Daoy (cell line): ENCODE measurements around the gene MINDY4. TPM values are rescaled to one million over a fixed set of nuclear protein-coding genes. Genes with fewer than 3 reads are reported as not detected.
"Not testable (repeated sequence)": the region's sequence is repeated elsewhere in the genome, so short reads cannot be mapped to it uniquely, and the experiment has no call there.

Experiments
- DNase-seq: peaks from one replicate; pipeline ENCODE4 v3.0.0-alpha.2; 2015; ENCODE audit warnings: low read depth
- total RNA-seq: library from RNA; depleted of rRNA; stranded (reverse); fragments of >200 nt; shearing (Covaris generic); gene quantifications from 2 replicates; pipeline ENCODE4 v1.2.3, GENCODE V29; 2014

The MINDY4 gene
- total RNA-seq, 1 experiment from 2014 or later, result 12.1 TPM

- DNase-seq, result peak; percentile 86
These were observed 33.0 kb downstream of the MINDY4 start for GRCh38 chr7:30804078-30804661.

- DNase-seq, result no peak
These were observed 34.0 kb downstream of the MINDY4 start for GRCh38 chr7:30805081-30805691.

DNA sequence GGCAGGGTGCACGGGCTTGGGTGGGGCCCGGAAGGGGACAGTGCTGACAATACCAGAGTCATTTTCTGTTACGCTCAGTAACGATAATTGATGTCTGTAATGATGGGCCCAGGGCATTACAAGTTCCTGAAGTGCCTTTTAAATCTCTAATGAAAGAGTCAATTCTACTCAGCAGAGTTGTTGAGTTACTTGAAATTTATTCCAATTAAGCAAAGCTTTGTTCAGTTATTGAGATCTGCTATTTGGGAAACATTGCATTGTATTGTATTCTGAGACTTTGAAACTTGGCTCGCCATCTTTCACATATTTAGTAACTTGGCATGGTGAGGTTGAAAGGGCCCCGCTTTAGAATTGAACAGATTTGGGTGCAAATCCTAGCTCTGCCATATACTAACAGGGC lies 34.7 kb downstream of the MINDY4 start:
- DNase-seq, result no peak

DNA sequence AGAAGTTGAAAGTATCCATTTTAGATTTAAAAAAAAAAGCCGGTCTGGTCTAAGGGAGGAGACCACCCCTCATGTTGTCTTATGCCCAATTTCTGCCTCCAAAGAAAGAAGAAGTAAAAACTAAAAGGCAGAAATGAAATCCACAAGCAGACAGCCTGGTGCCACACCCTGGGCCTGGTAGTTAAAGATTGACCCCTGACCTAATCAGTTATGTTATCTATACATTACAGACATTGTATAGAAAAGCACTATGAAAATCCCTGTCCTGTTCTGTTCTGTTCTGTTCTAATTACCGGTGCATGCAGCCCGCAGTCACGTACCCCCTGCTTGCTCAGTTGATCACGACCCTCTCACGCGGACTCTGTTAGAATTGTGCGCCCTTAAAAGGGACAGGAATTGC lies 36.3 kb downstream of the MINDY4 start:
- not testable (repeated sequence) for DNase-seq

DNA sequence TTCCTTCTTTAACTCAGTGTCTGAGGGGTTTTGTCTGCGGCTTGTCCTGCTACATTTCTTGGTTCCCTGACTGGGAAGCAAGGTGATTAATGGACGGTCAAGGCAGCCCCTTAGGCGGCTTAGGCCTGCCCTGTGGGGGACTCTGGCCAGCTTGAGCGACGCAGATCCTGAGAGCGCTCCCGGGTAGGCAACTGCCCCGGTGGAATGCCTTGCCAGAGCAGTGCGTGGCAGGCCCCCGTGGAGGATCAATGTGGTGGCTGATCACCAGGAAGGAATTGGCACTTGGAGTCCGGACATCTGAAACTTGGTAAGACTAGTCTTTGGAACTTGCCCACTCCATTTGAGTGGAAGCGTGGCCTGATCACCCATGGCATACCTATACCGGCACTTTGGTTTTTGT lies 36.7 kb downstream of the MINDY4 start:
- DNase-seq, result not testable (repeated sequence)

GRCh38 chr7:30810986-30811385 lies 39.8 kb downstream of the MINDY4 start:
- no peak for DNase-seq

DNA sequence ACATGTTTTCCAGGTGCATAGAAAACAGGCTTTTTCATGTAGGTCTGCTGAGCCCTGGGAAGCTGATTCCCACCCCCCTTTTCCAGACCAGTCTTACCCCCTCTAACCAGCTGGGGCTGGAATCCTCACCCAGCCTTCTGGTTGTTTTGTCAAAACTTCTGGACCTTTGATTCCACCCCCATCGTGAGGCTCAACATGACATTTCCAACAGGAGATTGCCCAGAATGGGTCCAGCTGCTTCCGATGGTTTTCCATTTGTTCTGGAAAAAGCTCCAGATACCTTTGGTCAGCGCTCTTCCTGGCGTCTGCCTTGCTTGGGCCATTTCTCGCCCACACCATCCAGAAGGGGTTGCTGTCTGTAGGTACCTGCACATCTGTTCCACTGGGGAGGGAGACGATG lies 41.5 kb downstream of the MINDY4 start:
- no peak for DNase-seq

GRCh38 chr7:30813466-30813865 lies 42.2 kb downstream of the MINDY4 start:
- no peak for DNase-seq

- DNase-seq, result no peak
These were observed 43.6 kb downstream of the MINDY4 start for GRCh38 chr7:30814700-30815387.

DNA sequence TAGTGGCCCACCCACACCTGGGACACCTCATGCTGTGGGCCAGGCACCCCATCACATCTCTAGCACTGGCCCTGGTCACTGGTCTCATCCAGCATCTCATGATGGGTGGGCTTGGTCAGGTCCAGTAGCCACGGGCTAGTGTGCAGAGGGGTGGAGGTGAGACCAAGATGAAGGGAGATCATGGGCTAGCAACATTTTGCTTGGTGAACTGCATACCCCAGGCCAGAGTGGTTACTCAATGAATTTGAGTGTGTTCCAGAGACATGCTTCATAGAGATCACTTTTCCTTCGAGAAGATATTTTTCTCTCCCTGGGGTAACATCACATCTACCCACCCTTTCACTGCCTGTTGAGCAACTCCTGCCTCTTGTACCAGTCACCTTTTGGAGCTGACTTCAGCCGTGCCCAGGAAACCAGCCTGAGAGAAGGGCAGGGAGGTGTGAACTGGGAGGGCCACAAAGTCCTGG lies 44.2 kb downstream of the MINDY4 start:
- no peak for DNase-seq

DNA sequence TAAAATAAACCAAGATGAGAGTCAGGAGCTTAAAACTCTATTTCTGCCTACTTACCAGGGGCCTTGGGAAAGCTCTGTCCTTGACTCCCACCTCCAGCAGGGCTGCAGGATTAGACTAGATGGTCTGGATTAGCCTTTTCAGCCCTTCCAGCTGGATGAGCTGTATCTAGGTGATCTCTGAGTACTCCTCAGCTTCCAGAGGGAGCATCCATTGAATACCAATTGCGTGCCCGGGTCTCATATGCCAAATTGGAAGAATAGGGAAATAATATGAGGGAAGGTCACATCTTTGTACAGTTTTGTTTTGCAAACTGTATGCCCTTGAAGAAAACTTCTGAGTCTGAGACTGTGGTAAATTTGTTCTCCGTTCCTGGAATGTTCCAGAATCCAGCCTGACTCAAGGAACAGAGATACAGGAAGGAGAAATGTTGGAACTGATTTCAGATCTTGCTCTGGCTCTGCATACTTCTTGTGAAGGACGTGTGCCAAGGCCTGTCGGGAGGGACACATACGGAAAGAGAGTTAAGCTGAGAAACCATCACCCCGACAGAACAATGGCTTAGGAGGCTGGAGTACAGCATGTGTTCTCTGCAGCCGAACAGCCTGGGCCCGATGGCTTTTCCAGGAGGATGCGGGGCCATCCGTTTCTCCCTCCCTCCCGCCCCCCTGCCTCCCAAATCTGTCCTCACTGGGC lies 44.9 kb downstream of the MINDY4 start:
- DNase-seq, result no peak

DNA sequence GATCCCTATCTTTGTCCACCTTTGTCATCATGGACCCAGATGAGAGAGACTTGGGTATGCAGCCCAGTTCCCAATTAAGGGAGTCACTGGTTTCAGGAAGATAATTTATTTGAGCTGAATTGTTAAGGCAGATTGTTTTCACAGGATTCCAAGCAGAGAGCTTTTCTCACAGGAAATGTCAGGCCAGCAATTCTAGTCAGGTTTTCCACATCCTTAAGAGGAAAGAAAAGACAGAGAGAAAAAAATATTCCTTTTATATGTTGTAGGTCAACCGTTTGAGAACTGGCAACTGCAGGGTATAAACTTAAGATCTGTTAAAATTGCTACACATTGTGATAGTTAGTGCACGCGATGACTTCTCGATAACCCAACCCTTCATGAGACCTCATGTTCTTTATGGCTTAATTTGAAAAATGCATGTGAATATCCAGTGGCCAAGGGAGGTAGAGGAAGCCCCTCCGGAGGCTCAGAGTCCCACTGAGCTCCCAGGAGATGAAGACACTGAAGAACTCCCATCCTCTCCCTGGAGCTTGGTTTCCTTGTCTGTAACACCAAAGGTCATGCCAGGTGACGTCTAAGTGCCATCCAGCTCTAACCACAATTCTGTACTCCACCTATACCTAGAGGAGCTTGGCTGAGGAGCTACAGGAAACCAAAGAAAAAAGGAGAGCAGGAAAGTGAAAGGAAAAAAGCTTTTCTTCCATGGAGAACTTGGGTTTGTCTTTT lies 45.6 kb downstream of the MINDY4 start:
- no peak for DNase-seq

GRCh38 chr7:30817371-30817767 lies 46.2 kb downstream of the MINDY4 start:
- DNase-seq, result peak; percentile 36

GRCh38 chr7:30824821-30825720 lies 53.9 kb downstream of the MINDY4 start:
- DNase-seq, result no peak

- no peak for DNase-seq
These were observed 55.0 kb downstream of the MINDY4 start for GRCh38 chr7:30826181-30826580.

DNA sequence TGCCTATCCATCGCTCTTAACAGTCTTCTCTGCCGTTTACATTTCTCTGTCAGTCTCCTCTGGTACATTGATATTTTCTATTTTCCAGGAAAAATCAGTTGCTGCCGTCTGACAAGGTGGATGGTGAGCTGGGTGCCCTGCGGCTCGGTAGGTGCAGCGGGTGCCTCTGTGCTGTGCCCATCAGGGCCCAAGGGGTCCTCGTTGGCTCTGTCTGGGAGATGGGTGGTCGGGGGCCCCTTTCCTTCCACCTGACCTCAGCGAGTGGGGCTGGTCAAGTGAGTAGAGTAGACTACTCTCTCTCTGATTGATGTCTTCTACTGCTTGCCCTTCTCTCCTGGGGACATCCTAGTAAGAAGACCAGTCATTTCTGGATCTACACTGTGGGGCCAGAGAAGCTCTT lies 57.4 kb downstream of the MINDY4 start:
- DNase-seq, result no peak

DNA sequence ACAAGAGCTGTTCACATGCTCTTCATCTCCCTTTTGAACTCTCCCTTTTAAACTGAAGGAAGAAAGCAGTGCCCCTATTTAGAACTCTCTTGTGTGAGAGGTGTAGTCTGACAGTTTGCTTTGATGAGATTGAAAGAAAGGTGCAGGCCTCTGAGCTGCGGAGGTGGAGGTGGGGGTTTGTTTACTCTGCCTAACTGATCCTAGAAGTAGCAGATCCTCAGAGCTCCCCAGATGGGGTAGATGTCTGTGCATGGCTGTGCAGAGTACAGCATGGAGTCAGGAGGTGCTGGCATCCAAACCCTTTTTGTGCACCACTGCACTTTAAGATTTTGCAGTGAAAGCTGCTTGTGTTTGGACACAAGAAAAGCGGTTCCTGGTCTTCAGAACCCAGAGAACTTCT lies 58.3 kb downstream of the MINDY4 start:
- no peak for DNase-seq

- no peak for DNase-seq
These were observed 60.0 kb downstream of the MINDY4 start for GRCh38 chr7:30831227-30831626.

GRCh38 chr7:30831936-30832335 lies 60.7 kb downstream of the MINDY4 start:
- DNase-seq, result no peak

DNA sequence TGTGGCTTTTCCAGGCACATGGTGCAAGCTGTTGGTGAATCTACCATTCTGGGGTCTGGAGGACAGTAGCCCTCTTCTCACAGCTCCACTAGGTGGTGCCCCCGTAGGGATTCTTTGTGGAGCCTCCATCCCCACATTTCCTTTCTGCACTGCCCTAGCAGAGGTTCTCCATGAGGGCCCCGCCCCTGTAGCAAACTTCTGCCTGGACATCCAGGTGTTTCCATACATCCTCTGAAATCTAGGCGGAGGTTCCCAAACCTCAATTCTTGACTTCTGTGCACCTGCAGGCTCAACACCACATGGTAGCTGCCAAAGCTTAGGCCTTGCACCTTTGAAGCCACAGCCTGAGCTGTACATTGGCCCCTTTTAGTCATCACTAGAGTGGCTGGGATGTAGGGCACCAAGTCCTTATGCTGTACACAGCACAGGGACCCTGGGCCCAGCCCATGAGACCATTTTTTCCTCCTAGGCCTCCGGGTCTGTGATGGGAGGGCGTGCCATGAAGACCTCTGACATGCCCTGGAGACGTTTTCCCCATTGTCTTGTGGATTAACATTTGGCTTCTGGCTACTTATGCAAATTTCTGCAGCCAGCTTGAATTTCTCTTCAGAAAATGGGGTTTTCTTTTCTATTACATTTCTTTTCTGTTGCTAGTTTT lies 62.9 kb downstream of the MINDY4 start:
- not testable (repeated sequence) for DNase-seq
